A549 (cell line): Measurements from ENCODE around the gene ESR1. TPM values are rescaled to one million over a fixed set of nuclear protein-coding genes. Genes with fewer than 3 reads are reported as not detected.

Experiments
- ATAC-seq, 2 experiments: fragments of 200-7000 bp in 1 of 2; fragments of >200 bp in 1 of 2; cut with Nextera tagmentation in 1 of 2; cut with Tn5 transposase in 1 of 2; 3 replicates each; pipeline versions ENCODE4 v1.8.0 to v1.9.1; 2018 to 2020; ENCODE audit warnings: mild to moderate bottlenecking in 1 of 2, moderate library complexity in 1 of 2
- CTCF ChIA-PET: fragments of 300-600 bp; sonication (Branson Sonifier 250); formaldehyde crosslinking; extraction: SDS; loops from one replicate; lab custom pipeline; 2021; ENCODE audit warnings: antibody characterized with exemption, inconsistent platforms; lab: Yijun Ruan, JAX
- POLR2A ChIA-PET: fragments of 350-600 bp; formaldehyde crosslinking; extraction: SDS; loops from one replicate; lab custom pipeline; 2021; ENCODE audit warnings: antibody characterized with exemption, inconsistent platforms; lab: Yijun Ruan, JAX
- DNase-seq, 2 experiments: peaks; one replicate each; pipeline versions ENCODE4 v3.0.0 to v3.0.0-alpha.2; 2011 to 2016; ENCODE audit warnings: low read depth in 1 of 2, low spot score in 1 of 2
- FAIRE-seq: peaks from 2 replicates; lab custom pipeline; 2011; peaks lifted over from hg19 to GRCh38; lab: Jason Lieb, UNC
- H3K27ac ChIP-seq, 2 experiments: fragments of >200 bp; sonication (Bioruptor Twin); formaldehyde crosslinking; 3 replicates each; pipeline ENCODE4 v1.5.1; 2016 to 2017
- H3K4me1 ChIP-seq: fragments of >200 bp; sonication (Bioruptor Twin); formaldehyde crosslinking; 3 replicates; pipeline ENCODE4 v1.6.1; 2016
- H3K4me2 ChIP-seq: fragments of >200 bp; sonication (Bioruptor Twin); formaldehyde crosslinking; 3 replicates; pipeline ENCODE4 v1.6.1; 2016
- H3K4me3 ChIP-seq: fragments of >200 bp; sonication (Bioruptor Twin); formaldehyde crosslinking; 3 replicates; pipeline ENCODE4 v1.5.1; 2016
- H3K9me3 ChIP-seq: fragments of >200 bp; sonication (Bioruptor Twin); formaldehyde crosslinking; 3 replicates; pipeline ENCODE4 v1.6.1; 2016
- ATOH8 ChIP-seq: fragments of 250-450 bp; sonication (Bioruptor Pico); IDR thresholded peaks from 2 replicates; pipeline ENCODE4 v1.5.0; 2020; ENCODE audit warnings: low read depth, mild to moderate bottlenecking, moderate library complexity
- CHD4 ChIP-seq: fragments of 200-600 bp; sonication (generic); IDR thresholded peaks from 2 replicates; pipeline ENCODE4 v1.6.1; 2016; ENCODE audit warnings: antibody characterized with exemption, mild to moderate bottlenecking, borderline replicate concordance
- EHF ChIP-seq: fragments of 250-450 bp; sonication (Bioruptor Pico); IDR thresholded peaks from 2 replicates; pipeline ENCODE4 v1.5.0; 2020; ENCODE audit warnings: mild to moderate bottlenecking
- ESRRA ChIP-seq: fragments of 150-350 bp; IDR thresholded peaks from 2 replicates; pipeline ENCODE4 v1.6.1; 2014; ENCODE audit warnings: mild to moderate bottlenecking, low read length, borderline replicate concordance
- GATA3 ChIP-seq: IDR thresholded peaks from 2 replicates; pipeline ENCODE4 v1.6.1; 2012; ENCODE audit warnings: borderline replicate concordance
- HEYL ChIP-seq: fragments of 250-450 bp; sonication (Bioruptor Pico); IDR thresholded peaks from 2 replicates; pipeline ENCODE4 v1.8.0; 2021; ENCODE audit warnings: mild to moderate bottlenecking, moderate library complexity
- HMGXB4 ChIP-seq: fragments of 250-450 bp; sonication (Bioruptor Pico); IDR thresholded peaks from 2 replicates; pipeline ENCODE4 v1.5.0; 2021; ENCODE audit warnings: mild to moderate bottlenecking, moderate library complexity, borderline replicate concordance
- HOXB13 ChIP-seq: fragments of 250-450 bp; sonication (Bioruptor Pico); IDR thresholded peaks from 2 replicates; pipeline ENCODE4 v1.5.0; 2020; ENCODE audit warnings: low read depth, mild to moderate bottlenecking, moderate library complexity
- JUN ChIP-seq, 2 experiments: fragments of >200 bp; sonication (Bioruptor Twin); formaldehyde crosslinking; IDR thresholded peaks; 2 replicates in 1 of 2; 3 replicates in 1 of 2; pipeline ENCODE4 v1.6.1; 2016 to 2017
- JUNB ChIP-seq: fragments of >200 bp; sonication (Bioruptor Twin); formaldehyde crosslinking; IDR thresholded peaks from 2 replicates; pipeline ENCODE4 v1.6.1; 2016
- KDM1A ChIP-seq: fragments of 200-600 bp; sonication (generic); IDR thresholded peaks from 2 replicates; pipeline ENCODE4 v1.6.1; 2016; ENCODE audit warnings: low read depth, mild to moderate bottlenecking
- KDM5A ChIP-seq: fragments of 200-600 bp; sonication (generic); IDR thresholded peaks from 2 replicates; pipeline ENCODE4 v1.6.1; 2016; ENCODE audit warnings: antibody characterized with exemption, mild to moderate bottlenecking
- NFE2L2 ChIP-seq: fragments of 150-350 bp; conservative IDR thresholded peaks from 2 replicates; pipeline ENCODE4 v1.6.1; 2014; ENCODE audit warnings: low read length
- POLR2A ChIP-seq: IDR thresholded peaks from 2 replicates; pipeline ENCODE4 v1.6.1; 2012; ENCODE audit warnings: mild to moderate bottlenecking, low read length
- RCOR1 ChIP-seq: fragments of 150-350 bp; IDR thresholded peaks from 2 replicates; pipeline ENCODE4 v1.6.1; 2014; ENCODE audit warnings: antibody characterized with exemption, low read length, low read depth
- RNF2 ChIP-seq: fragments of 200-600 bp; sonication (generic); IDR thresholded peaks from 2 replicates; pipeline ENCODE4 v1.6.1; 2016; ENCODE audit warnings: low read depth, mild to moderate bottlenecking, antibody characterized with exemption, moderate library complexity, borderline replicate concordance
- TFCP2L1 ChIP-seq: fragments of 250-450 bp; sonication (Bioruptor Pico); IDR thresholded peaks from 2 replicates; pipeline ENCODE4 v1.5.0; 2021; ENCODE audit warnings: mild to moderate bottlenecking
- TP53 ChIP-seq: fragments of 250-450 bp; sonication (Bioruptor Pico); IDR thresholded peaks from 2 replicates; pipeline ENCODE4 v1.5.0; 2021; ENCODE audit warnings: mild to moderate bottlenecking, moderate library complexity
- USF2 ChIP-seq: fragments of 450-650 bp; IDR thresholded peaks from 2 replicates; pipeline ENCODE4 v1.6.1; 2014; ENCODE audit warnings: antibody characterized with exemption
- ZC3H11A ChIP-seq: fragments of 450-650 bp; IDR thresholded peaks from 2 replicates; pipeline ENCODE4 v1.6.1; 2014; ENCODE audit warnings: antibody characterized with exemption, mild to moderate bottlenecking
- ZFP36 ChIP-seq: fragments of 450-650 bp; IDR thresholded peaks from 2 replicates; pipeline ENCODE4 v1.6.1; 2014; ENCODE audit warnings: borderline replicate concordance; ENCODE audit not compliant: partially characterized antibody
- ZNF302 ChIP-seq: fragments of 250-450 bp; sonication (Bioruptor Pico); IDR thresholded peaks from 2 replicates; pipeline ENCODE4 v1.9.0; 2021; ENCODE audit warnings: inconsistent platforms, mild to moderate bottlenecking, moderate library complexity
- WGBS: methylation state at CpG from one replicate; pipeline ENCODE4 v1.1.6; 2017; ENCODE audit errors: missing lambda C conversion rate; 5-methylcytosine and 5-hydroxymethylcytosine counted together
- polyA plus RNA-seq, 4 experiments: library from polyadenylated mRNA; depleted of rRNA in 3 of 4; stranded (reverse); fragments of >200 nt; fragmentation: RNase III in 1 of 4; extraction: RNeasy Plus Mini Kit Qiagen cat#74134 plus additional on column Dnase treatment in 1 of 4; gene quantifications; 2 replicates in 3 of 4; 3 replicates in 1 of 4; pipeline ENCODE4 v1.2.3, GENCODE V29; 2011 to 2017
- TF ChIP-seq, protein P1 (sequence below): fragments of >200 bp; sonication (Bioruptor Twin); formaldehyde crosslinking; IDR thresholded peaks from 3 replicates; pipeline ENCODE4 v1.6.1; 2016
- TF ChIP-seq, protein P2 (sequence below): IDR thresholded peaks from 2 replicates; pipeline ENCODE4 v1.6.1; 2012

The ESR1 gene
- polyA plus RNA-seq, 2 of the 4 experiments (the other 2 are of a cell fraction) = not detected

- Histone ChIP-seq H3K9me3 (no peaks in the 10 kb centered on the region), H3K27ac (no peak overlapping the region), H3K4me1 (no peaks in the 10 kb centered on the region), H3K4me3 (no peak overlapping the region), H3K4me2 (no peak overlapping the region)
- ChIA-PET CTCF (interaction anchor here (1.2 to 1.9 kb wide), 3 partner anchors 8 to 14 kb away, joined by 3 to 7 read pairs (median 4); no protein-coding TSS in a partner anchor), POLR2A (no interaction called here)
- DNase-seq (no peak), ATAC-seq (no peak), FAIRE-seq (no peak)
- 73% methylated on average over 19 of the region's 20 CpGs for WGBS
- TF ChIP-seq JUN (IDR thresholded peaks at IDR 0.05) (no peak), TFCP2L1 (CRISPR knock-in tag) (no peak), HEYL (CRISPR knock-in tag) (no peak), KDM5A (no peak), ZC3H11A (no peak), KDM1A (no peak), EHF (CRISPR knock-in tag) (no peak), TP53 (CRISPR knock-in tag) (no peak), ZFP36 (no peak), RCOR1 (no peak)
- TF ChIP-seq, protein P1, sequence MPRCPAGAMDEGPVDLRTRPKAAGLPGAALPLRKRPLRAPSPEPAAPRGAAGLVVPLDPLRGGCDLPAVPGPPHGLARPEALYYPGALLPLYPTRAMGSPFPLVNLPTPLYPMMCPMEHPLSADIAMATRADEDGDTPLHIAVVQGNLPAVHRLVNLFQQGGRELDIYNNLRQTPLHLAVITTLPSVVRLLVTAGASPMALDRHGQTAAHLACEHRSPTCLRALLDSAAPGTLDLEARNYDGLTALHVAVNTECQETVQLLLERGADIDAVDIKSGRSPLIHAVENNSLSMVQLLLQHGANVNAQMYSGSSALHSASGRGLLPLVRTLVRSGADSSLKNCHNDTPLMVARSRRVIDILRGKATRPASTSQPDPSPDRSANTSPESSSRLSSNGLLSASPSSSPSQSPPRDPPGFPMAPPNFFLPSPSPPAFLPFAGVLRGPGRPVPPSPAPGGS = no peak
Measured at GRCh38 chr6:152110886-152111820, 303.7 kb downstream of the ESR1 start.

GRCh38 chr6:152112491-152113261 lies 305.2 kb downstream of the ESR1 start:
- Histone ChIP-seq H3K27ac (no peak overlapping the region), H3K4me3 (no peak overlapping the region), H3K9me3 (no peaks in the 10 kb centered on the region), H3K4me1 (no peaks in the 10 kb centered on the region), H3K4me2 (no peak overlapping the region)
- no peak for DNase-seq
- no peak for FAIRE-seq
- TF ChIP-seq HMGXB4 (CRISPR knock-in tag) (no peak), USF2 (no peak), ESRRA (no peak), RNF2 (no peak), ATOH8 (CRISPR knock-in tag) (no peak), TP53 (CRISPR knock-in tag) (no peak), ZFP36 (no peak), TFCP2L1 (CRISPR knock-in tag) (no peak), RCOR1 (no peak), GATA3 (no peak), POLR2A (no peak), JUNB (no peak), NFE2L2 (no peak), ZNF302 (no peak), HEYL (CRISPR knock-in tag) (no peak), CHD4 (no peak), HOXB13 (no peak)
- TF ChIP-seq, protein P2, sequence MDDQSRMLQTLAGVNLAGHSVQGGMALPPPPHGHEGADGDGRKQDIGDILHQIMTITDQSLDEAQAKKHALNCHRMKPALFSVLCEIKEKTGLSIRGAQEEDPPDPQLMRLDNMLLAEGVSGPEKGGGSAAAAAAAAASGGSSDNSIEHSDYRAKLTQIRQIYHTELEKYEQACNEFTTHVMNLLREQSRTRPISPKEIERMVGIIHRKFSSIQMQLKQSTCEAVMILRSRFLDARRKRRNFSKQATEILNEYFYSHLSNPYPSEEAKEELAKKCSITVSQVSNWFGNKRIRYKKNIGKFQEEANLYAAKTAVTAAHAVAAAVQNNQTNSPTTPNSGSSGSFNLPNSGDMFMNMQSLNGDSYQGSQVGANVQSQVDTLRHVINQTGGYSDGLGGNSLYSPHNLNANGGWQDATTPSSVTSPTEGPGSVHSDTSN = no peak
- ChIA-PET POLR2A (no interaction called here), CTCF (interaction anchor here (1.2 to 2.1 kb wide), 2 partner anchors 12 to 397 kb away, joined by 3 to 9 read pairs; no protein-coding TSS in a partner anchor)
- 80% methylated on average over 13 of the region's 15 CpGs for WGBS
- no peak for ATAC-seq
